ENCODE results near the gene CLHC1.
"Not testable (repeated sequence)": the region's sequence is repeated elsewhere in the genome, so short reads cannot be mapped to it uniquely, and the experiment has no call there.

CLHC1 gene

GRCh38 chr2:55204536-55204935 is 27.6 kb downstream of the CLHC1 start:
- H3K27ac Mint-ChIP-seq: no peak overlapping the region
- peaks cover 73% of the 10 kb centered on the region for H3K36me3 Mint-ChIP-seq (ENCODE audit: low read depth)
- no peaks in the 10 kb centered on the region for H3K27me3 Mint-ChIP-seq (ENCODE audit: low read depth)
- peaks cover 44% of the 10 kb centered on the region for H3K9me3 Mint-ChIP-seq
- H3K4me3 Mint-ChIP-seq: no peak overlapping the region
- TF ChIP-seq, protein P1, sequence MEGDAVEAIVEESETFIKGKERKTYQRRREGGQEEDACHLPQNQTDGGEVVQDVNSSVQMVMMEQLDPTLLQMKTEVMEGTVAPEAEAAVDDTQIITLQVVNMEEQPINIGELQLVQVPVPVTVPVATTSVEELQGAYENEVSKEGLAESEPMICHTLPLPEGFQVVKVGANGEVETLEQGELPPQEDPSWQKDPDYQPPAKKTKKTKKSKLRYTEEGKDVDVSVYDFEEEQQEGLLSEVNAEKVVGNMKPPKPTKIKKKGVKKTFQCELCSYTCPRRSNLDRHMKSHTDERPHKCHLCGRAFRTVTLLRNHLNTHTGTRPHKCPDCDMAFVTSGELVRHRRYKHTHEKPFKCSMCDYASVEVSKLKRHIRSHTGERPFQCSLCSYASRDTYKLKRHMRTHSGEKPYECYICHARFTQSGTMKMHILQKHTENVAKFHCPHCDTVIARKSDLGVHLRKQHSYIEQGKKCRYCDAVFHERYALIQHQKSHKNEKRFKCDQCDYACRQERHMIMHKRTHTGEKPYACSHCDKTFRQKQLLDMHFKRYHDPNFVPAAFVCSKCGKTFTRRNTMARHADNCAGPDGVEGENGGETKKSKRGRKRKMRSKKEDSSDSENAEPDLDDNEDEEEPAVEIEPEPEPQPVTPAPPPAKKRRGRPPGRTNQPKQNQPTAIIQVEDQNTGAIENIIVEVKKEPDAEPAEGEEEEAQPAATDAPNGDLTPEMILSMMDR (IDR thresholded peaks at IDR 0.05; ENCODE audit: unreplicated experiment in 3 of 3): no peak
- no peaks in the 10 kb centered on the region for H3K4me1 Mint-ChIP-seq

- Mint-ChIP-seq H3K27me3 (ENCODE audit: low read depth) (no peaks in the 10 kb centered on the region), H3K4me1 (no peaks in the 10 kb centered on the region), H3K4me3 (no peak overlapping the region), H3K9me3 (peaks cover 47% of the 10 kb centered on the region), H3K27ac (no peak overlapping the region), H3K36me3 (ENCODE audit: low read depth) (peaks cover 92% of the 10 kb centered on the region)
- TF ChIP-seq, protein P1 (IDR thresholded peaks at IDR 0.05; ENCODE audit: unreplicated experiment in 3 of 3): no peak
These were observed 31.7 kb downstream of the CLHC1 start for GRCh38 chr2:55200416-55200815.

DNA sequence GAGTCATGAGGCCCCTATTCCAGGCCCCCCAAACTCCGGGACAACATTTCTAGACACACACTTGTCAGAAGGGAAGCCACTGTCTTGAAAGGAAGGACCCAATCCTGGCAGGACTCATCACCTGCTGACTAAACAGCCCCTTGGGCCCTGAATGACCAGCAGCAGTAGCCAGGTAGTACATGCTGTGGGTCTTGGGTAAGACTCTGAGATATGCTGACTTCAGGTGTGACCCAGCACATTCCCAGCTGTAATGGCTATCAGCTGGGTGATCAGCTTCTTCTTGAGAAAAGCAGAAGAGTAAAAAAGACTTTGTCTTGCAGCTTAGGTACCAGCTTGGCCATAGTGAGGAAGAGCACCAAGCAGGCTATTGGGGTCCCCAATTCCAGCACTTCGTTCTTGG is 35.6 kb downstream of the CLHC1 start:
- H3K4me3 Mint-ChIP-seq: no peak overlapping the region
- no peaks in the 10 kb centered on the region for H3K27me3 Mint-ChIP-seq (ENCODE audit: low read depth)
- H3K4me1 Mint-ChIP-seq: no peaks in the 10 kb centered on the region
- peaks cover 38% of the 10 kb centered on the region for H3K9me3 Mint-ChIP-seq
- peaks cover 93% of the 10 kb centered on the region for H3K36me3 Mint-ChIP-seq (ENCODE audit: low read depth)
- no peak overlapping the region for H3K27ac Mint-ChIP-seq
- TF ChIP-seq, protein P1 (IDR thresholded peaks at IDR 0.05; ENCODE audit: unreplicated experiment in 3 of 3): no peak

DNA sequence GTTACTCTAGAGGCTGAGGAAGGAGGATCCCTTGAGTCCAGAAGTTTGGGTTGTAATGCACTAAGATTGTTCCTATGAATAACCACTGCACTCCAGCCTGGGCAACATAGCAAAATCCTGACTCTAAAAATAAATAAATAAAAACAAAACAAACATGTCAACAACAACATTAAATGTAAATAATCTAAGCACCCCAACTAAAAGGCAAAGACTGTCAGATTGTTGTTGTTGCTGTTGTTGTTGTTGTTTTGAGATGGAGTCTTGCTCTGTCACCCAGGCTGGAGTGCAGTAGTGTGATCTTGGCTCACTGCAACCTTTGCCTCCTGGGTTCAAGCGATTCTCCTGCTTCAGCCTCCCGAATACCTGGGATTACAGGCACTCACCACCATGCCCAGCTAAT is 40.2 kb downstream of the CLHC1 start:
- H3K4me1 Mint-ChIP-seq; H3K27me3 Mint-ChIP-seq (ENCODE audit: low read depth); H3K27ac Mint-ChIP-seq; H3K4me3 Mint-ChIP-seq: not testable (repeated sequence)
- peaks cover 77% of the 10 kb centered on the region for H3K36me3 Mint-ChIP-seq (ENCODE audit: low read depth)
- peaks cover 29% of the 10 kb centered on the region for H3K9me3 Mint-ChIP-seq

- Mint-ChIP-seq H3K9me3 (peaks cover 13% of the 10 kb centered on the region), H3K36me3 (ENCODE audit: low read depth) (peaks cover 39% of the 10 kb centered on the region)
- not testable (repeated sequence) for H3K27me3 Mint-ChIP-seq (ENCODE audit: low read depth); H3K27ac Mint-ChIP-seq; H3K4me3 Mint-ChIP-seq; H3K4me1 Mint-ChIP-seq
These were observed 45.3 kb downstream of the CLHC1 start for GRCh38 chr2:55186837-55187236.

DNA sequence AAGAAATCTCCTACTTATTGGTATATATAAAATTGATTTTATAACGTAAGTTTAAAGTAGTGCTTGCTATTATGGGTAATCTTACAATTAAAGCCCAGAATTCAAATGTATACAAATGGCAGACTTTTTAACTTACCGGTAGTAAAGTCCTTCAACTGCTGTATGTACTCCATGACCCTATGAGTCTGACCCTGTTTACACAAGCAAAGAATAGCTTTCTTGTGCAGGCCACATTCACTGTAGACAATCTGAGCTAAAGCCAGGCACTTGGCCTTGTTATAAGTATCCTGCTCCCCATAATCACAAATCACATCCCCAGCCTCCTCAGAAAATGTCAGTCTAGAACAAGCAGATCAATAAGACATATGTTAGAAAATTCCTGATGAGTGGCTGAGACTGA is 51.7 kb downstream of the CLHC1 start:
- Mint-ChIP-seq H3K9me3 (no peaks in the 10 kb centered on the region), H3K36me3 (ENCODE audit: low read depth) (peaks cover 4% of the 10 kb centered on the region), H3K4me1 (peaks cover 9% of the 10 kb centered on the region), H3K4me3 (no peak overlapping the region), H3K27me3 (ENCODE audit: low read depth) (no peaks in the 10 kb centered on the region), H3K27ac (no peak overlapping the region)
- TF ChIP-seq, protein P1 (IDR thresholded peaks at IDR 0.05; ENCODE audit: unreplicated experiment in 3 of 3): no peak

- TF ChIP-seq, protein P1 (IDR thresholded peaks at IDR 0.05; ENCODE audit: unreplicated experiment in 3 of 3): no peak
These were observed 56.0 kb downstream of the CLHC1 start for GRCh38 chr2:55176094-55176415.

More at GRCh38 chr2:55176094-55176415, 56.0 kb downstream of the CLHC1 start:
- no peaks in the 10 kb centered on the region for H3K9me3 Mint-ChIP-seq
- no peak overlapping the region for H3K4me3 Mint-ChIP-seq
- H3K36me3 Mint-ChIP-seq (ENCODE audit: low read depth): no peaks in the 10 kb centered on the region
- H3K27me3 Mint-ChIP-seq (ENCODE audit: low read depth): no peaks in the 10 kb centered on the region
- H3K4me1 Mint-ChIP-seq: peaks cover 28% of the 10 kb centered on the region
- H3K27ac Mint-ChIP-seq: no peak overlapping the region
